Measurements from ENCODE around the gene TEX2. TPM values are rescaled to one million over a fixed set of nuclear protein-coding genes. Genes with fewer than 3 reads are reported as not detected.

The TEX2 gene
- total and polyA plus RNA-seq, 2 of the 13 experiments (the other 11 are each of a cell fraction or from before 2014, with no cell fraction given): 21.4 to 37.7 TPM

- TF ChIP-seq ZFP36L1 (CRISPR knock-in tag; IDR thresholded peaks at IDR 0.05) (no peak), ZSCAN12 (CRISPR knock-in tag; IDR thresholded peaks at IDR 0.05) (no peak), RERE (CRISPR knock-in tag; IDR thresholded peaks at IDR 0.05; ENCODE audit: low read depth) (no peak), ZNF441 (CRISPR knock-in tag; IDR thresholded peaks at IDR 0.05; ENCODE audit: borderline replicate concordance) (no peak), TBX3 (IDR thresholded peaks at IDR 0.05; ENCODE audit: borderline replicate concordance) (no peak), SATB2 (CRISPR knock-in tag; IDR thresholded peaks at IDR 0.05) (no peak), ZNF674 (CRISPR knock-in tag; IDR thresholded peaks at IDR 0.05; ENCODE audit: low read depth) (no peak), ZNF160 (CRISPR knock-in tag; IDR thresholded peaks at IDR 0.05) (no peak), GZF1 (CRISPR knock-in tag; IDR thresholded peaks at IDR 0.05) (0 out of 2 replicates have a peak, but pooled peaks have one; percentile 49), KDM3A (CRISPR knock-in tag; IDR thresholded peaks at IDR 0.05; ENCODE audit: low read depth) (no peak), AGO2 (optimal IDR thresholded peaks at IDR 0.05; ENCODE audit: low read depth, low read length) (no peak), ZNF746 (CRISPR knock-in tag; IDR thresholded peaks at IDR 0.05) (no peak), DDIT3 (CRISPR knock-in tag; IDR thresholded peaks at IDR 0.05) (no peak), ZNF18 (CRISPR knock-in tag; IDR thresholded peaks at IDR 0.05; ENCODE audit: insufficient replicate concordance) (no peak), MXD4 (CRISPR knock-in tag; IDR thresholded peaks at IDR 0.05) (no peak), RNF2 (conservative IDR thresholded peaks at IDR 0.05; ENCODE audit: low read depth) (no peak), THYN1 (CRISPR knock-in tag; IDR thresholded peaks at IDR 0.05; ENCODE audit: borderline replicate concordance, low read depth) (0 out of 2 replicates have a peak, but pooled peaks have one; percentile 87), ZNF576 (CRISPR knock-in tag; IDR thresholded peaks at IDR 0.05) (no peak)
Measured at GRCh38 chr17:64133546-64134215, 129.4 kb downstream of the TEX2 start (continued).

Data from HepG2 (cell line).